ENCODE measurements around the gene SPOCD1.

Gene SPOCD1

GRCh38 chr1:31769720-31770390 lies 46.0 kb downstream of the SPOCD1 start:
- peak; percentile 50 for DNase-seq

GRCh38 chr1:31768939-31769704 lies 46.7 kb downstream of the SPOCD1 start:
- DNase-seq, result peak; percentile 82

- DNase-seq, result no peak
Measured at GRCh38 chr1:31768407-31768907, 47.4 kb downstream of the SPOCD1 start.

- DNase-seq, result peak; percentile 43
Measured at GRCh38 chr1:31767225-31767624, 48.6 kb downstream of the SPOCD1 start.

- no peak for DNase-seq
Measured at GRCh38 chr1:31765516-31765915, 50.3 kb downstream of the SPOCD1 start.

- DNase-seq, result peak; percentile 56
Measured at GRCh38 chr1:31765041-31765467, 50.8 kb downstream of the SPOCD1 start.

GRCh38 chr1:31764312-31765040 lies 51.3 kb downstream of the SPOCD1 start, which contains the start of gene ADGRB2:
TSS of gene ADGRB2 (minus strand) at chr1:31764340. CDS start at chr1:31757221, 7,119 bp downstream.
- peak; percentile 74 for DNase-seq

GRCh38 chr1:31763671-31764311 lies 52.0 kb downstream of the SPOCD1 start:
- DNase-seq, result peak; percentile 66

- DNase-seq, result peak; percentile 94
Measured at GRCh38 chr1:31762726-31763670, 52.8 kb downstream of the SPOCD1 start.

- DNase-seq, result no peak
Measured at GRCh38 chr1:31762323-31762722, 53.5 kb downstream of the SPOCD1 start.

GRCh38 chr1:31761883-31762282 lies 53.9 kb downstream of the SPOCD1 start:
- DNase-seq, result no peak

- DNase-seq, result peak; percentile 95
Measured at GRCh38 chr1:31760471-31761470, 55.1 kb downstream of the SPOCD1 start.

GRCh38 chr1:31759298-31760023 lies 56.4 kb downstream of the SPOCD1 start:
- peak; percentile 40 for DNase-seq

- DNase-seq, result no peak
Measured at GRCh38 chr1:31758823-31759222, 57.0 kb downstream of the SPOCD1 start.

- DNase-seq, result no peak
Measured at GRCh38 chr1:31757989-31758388, 57.8 kb downstream of the SPOCD1 start.

- peak; percentile 41 for DNase-seq
Measured at GRCh38 chr1:31757204-31757679, 58.6 kb downstream of the SPOCD1 start.

GRCh38 chr1:31756578-31756977 lies 59.2 kb downstream of the SPOCD1 start:
- DNase-seq, result no peak

- DNase-seq, result no peak
Measured at GRCh38 chr1:31755850-31756492, 59.9 kb downstream of the SPOCD1 start.

- no peak for DNase-seq
Measured at GRCh38 chr1:31755197-31755611, 60.6 kb downstream of the SPOCD1 start.

Measured in DMS53 (cell line).